NCI-H1105 (cell line): ENCODE data around the gene CYP26C1.

Experiments
- DNase-seq: peaks from one replicate; lab custom pipeline; 2025; lab: John Stamatoyannopoulos, UW

The CYP26C1 gene

DNA sequence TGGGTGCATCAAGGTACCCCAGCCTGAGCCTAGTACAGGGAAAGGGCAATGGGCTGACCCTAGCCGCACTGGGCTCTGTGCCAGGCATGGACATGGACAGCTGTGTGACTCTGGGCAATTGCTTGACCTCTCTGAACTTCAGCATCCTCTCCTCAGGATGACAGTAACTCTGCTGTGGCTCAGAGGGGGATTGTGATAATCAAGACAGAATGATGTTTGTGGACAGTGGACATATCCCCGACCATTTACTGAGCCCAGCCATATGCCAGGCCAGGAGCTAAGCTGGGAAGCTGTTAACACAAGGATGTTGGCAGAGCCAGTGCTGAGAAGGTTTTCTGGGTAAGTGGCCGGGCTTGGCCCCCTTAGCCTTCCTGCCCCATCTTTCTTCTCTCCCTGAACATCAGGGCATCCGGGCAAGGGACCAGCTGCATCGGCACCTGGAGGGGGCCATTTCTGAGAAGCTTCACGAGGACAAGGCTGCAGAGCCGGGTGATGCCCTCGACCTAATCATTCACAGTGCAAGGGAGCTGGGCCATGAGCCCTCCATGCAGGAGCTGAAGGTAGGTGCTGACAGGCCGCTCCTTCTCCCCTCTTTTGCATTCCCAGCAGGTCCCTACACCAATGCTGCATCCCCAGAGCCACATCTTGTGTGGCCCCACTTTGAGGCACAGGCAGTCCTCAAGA, 3.5 kb downstream of the CYP26C1 start:
- no peak for DNase-seq

DNA sequence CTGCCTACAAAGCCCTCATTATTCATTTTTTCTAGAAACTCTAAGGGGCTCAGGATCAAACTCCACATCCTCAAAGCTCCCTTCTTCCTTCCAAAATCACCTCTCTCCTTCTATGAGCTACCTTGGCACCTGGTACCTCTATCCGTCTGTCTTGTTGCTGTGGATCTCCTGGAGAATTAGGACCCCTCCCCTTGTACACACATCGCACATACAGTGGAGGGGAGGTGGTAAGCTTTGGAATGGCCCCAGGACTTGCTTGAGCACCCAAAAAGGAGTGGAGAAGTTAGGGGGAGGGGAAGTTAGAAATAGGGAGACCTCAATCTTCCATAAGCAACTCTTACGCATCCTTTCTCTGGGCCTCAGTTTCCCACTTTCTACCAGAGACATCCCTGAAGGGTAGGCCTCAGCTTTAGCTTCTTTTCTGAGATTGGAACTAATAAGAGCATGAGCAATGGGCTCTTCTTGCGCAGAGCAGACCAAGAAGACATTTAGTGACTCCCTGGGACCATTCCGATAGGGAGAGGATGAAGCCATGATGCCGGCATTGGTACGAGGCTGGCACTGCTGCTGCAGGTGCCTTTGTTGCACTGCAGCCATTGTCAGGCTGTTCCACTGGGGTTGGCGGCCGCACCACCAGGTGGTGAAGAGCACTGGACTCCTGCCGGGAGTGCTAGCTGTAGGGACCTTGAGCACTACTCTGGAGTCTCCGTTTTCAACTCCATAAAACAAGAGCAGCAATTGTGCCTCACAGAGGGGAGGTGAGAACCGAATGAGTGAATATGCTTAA, 4.5 kb downstream of the CYP26C1 start:
- DNase-seq, result no peak

DNA sequence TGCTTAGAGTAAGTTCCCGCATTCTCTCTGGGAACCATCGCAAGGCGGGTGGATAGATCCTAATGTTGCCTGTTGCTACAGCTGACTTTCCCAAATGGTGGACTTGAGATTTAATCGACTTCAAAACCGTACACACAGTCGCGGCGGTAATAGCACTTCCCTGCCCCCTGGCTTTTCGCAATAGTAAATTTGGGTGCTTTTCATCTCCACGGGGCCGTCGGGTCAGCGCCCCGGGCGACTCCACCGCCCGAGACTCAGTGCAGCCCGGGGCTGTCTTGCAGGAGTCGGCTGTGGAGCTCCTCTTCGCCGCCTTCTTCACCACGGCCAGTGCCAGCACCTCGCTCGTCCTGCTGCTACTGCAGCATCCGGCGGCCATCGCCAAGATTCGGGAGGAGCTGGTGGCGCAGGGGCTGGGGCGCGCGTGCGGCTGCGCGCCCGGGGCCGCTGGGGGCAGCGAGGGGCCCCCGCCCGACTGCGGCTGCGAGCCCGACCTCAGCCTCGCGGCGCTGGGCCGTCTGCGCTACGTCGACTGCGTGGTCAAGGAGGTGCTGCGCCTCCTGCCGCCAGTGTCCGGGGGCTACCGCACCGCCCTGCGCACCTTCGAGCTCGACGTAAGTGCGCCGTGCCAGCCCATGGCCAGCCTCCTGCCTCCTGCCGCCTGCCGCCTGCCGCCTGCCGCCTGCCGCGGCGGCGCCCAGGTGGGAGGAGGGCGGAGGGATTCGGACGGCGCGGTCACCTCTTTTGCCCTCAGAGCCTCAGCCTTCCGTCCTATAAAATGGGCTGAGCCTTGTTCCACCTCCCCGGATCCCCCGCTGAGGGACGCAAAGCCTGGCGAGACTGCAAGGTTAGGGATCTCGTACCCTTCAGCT, 5.3 kb downstream of the CYP26C1 start:
- no peak for DNase-seq

DNA sequence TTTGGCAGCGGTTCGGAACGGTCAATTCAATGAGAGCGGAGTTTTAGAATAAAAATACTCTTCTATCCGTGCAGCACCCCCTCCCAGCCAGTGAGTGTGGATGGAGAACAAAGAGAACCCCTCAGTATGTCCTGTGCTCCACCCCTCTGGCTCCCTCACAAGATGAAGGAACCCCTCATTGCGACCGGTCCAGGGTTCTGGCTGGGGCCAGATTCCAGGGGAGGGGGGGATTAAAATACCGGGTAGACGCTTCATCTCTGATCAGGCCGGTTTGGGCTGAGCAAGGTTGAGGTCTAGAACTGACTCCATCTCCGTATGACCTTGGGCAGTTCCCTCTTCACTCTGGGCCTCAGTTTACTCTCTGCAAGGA, 5.9 kb downstream of the CYP26C1 start:
- no peak for DNase-seq

DNA sequence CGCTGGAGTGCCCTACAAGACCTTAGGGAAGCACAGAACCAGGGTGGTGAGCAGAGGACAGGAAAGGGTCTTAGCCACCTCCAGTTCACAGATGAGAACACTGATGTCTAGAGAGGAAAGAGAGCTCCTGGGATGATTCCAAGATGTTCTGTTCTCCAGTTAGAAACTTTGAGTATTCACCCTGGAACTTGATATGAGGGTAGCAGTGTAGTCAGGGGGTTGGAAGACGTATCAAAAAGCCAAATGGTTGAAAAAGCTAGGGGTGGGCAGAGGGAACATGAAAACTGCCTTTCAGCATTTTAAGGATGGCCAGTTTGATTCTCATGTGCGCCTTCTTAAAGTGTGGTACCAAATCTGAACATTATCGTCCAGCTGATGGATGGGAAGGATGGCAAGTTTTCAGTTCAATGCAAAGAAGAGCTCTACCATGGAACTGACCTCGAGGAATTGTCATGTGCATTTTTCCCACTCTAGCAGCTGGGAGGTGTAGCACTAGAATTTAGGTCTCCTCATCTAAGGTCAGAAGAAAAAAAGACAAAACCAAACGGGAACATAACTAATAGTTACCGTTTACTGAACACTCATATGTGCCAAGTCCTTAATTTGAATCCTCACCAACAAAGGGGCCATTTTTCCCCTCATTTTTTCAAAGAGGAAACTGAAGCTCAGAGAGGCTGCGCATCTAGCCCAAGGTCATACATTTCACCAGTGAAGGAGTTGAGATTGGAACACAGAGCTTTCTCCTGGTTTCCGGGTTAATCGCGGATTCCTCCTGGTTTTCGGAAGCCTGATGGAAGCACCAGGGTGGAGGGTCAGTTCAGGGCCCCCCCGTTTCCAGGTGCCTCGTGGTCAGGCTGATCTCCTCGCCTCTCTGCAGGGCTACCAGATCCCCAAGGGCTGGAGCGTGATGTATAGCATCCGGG, 7.1 kb downstream of the CYP26C1 start:
- DNase-seq, result no peak

GRCh38 chr10:93068411-93069244, 8.0 kb downstream of the CYP26C1 start:
- no peak for DNase-seq

- no peak for DNase-seq
Observed at GRCh38 chr10:93069245-93069561, 8.6 kb downstream of the CYP26C1 start.

DNA sequence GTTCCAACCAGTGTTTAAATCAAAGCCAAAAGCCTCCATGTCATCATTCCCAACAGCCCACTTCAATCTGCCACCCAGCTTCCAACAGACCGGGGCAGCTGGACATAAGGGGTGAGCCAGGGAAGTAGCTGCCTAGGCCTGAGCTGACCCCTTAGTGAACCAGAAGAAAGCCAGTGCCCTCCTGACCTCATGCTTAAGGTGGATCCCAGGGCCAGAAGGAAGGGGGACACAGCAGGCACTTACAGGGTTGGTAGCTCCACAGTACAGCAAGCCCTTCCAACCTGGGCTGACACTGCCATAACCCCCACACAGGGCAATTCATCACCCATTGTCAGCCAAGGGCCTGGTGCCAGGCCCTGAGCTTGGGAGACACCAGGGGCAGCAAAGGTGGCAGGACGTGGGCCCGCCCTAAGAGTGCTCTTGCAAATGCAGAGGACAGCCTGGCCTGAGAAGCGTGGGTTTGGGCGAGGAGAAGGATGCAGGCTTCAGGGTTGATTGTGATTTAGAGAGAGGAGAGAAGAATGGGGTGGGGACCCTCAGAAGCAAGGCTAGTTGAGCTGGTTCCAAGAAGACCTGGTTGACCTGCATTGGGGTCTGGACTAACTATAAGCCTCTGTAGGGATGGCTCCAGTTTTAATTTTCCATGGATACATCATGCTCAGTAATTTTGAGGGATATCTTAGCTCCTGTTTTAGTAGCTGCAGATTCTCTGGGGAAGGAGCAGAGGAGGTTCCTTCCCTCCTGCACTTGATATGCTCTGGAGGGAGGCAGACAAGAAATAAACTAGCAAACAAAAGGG, 10.0 kb downstream of the CYP26C1 start:
- DNase-seq, result no peak

GRCh38 chr10:93071177-93071472, 10.5 kb downstream of the CYP26C1 start:
- DNase-seq, result no peak

DNA sequence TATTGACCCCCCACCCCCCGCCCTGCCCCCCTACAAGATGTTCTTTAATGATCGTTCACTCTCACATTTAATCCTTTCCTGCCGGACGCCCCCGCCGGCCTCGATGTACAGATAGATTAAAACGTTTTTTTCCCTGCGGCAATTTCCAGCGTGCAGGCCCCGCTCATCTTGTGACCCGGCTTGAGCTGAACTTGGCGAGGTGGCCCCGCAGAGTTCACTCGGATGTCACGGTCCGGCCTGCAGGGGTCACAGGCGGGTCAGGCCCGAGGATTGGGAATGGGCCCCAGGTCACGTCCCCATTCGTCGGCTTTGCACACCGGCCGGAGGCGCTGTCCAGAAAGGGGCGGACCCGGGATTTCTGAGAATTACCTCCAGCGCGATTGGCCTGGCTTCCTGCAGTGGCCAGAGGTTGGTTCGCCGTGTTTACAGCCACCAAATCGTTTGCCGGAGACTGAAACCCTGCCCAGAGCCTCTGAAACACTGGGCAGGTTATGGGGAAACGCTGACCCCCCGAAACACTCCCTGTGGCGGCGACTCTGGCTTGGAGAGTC, 11.2 kb downstream of the CYP26C1 start:
- no peak for DNase-seq

GRCh38 chr10:93072225-93072712, 11.7 kb downstream of the CYP26C1 start:
- DNase-seq, result no peak

DNA sequence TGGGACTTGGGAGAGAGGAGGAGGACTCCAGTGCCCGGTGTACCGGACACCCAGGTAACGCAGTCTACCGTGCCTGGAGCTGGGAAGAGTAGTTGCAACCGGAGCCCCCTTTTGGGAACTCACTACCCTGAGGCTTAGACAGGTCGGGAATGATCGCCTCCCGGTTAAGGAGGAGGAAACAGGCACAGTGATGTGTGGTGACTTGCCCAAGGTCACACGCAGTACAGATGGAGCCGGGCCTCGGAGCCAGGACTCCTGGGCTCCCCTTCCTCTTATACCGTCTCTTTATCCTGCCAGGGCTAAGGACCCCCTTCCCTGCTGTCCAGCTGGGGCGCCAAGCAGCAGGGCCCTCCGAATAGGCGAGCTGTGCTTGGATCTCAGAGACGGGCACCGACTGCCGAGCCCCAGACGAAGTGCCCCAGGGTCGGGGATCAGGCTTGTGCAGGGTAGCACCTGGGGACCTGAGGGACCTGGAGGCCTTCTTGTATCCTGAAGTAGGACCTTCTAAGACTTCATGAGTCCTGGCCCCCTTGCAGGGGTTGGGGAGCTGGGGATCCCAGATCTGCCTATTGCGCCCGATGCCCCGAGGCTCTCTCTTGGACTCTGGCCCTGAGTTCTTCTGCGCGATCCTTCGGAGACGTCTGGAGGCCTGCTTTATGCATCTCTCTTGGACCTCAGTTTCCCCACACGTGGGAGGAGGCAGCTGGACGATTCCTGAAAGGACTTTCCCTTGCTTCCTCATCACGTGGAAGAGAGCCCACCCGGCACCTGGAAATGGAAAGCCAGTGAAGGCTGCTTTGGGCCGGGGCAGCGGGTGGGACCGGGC, 12.3 kb downstream of the CYP26C1 start:
- no peak for DNase-seq

GRCh38 chr10:93073539-93074146, 13.0 kb downstream of the CYP26C1 start, which contains the start of gene CYP26A1:
Gene CYP26A1 (plus strand): TSS chr10:93073893. CDS start chr10:93073935, 42 bp downstream.
- no peak for DNase-seq

- no peak for DNase-seq
Observed at GRCh38 chr10:93074147-93074596, 13.6 kb downstream of the CYP26C1 start.

DNA sequence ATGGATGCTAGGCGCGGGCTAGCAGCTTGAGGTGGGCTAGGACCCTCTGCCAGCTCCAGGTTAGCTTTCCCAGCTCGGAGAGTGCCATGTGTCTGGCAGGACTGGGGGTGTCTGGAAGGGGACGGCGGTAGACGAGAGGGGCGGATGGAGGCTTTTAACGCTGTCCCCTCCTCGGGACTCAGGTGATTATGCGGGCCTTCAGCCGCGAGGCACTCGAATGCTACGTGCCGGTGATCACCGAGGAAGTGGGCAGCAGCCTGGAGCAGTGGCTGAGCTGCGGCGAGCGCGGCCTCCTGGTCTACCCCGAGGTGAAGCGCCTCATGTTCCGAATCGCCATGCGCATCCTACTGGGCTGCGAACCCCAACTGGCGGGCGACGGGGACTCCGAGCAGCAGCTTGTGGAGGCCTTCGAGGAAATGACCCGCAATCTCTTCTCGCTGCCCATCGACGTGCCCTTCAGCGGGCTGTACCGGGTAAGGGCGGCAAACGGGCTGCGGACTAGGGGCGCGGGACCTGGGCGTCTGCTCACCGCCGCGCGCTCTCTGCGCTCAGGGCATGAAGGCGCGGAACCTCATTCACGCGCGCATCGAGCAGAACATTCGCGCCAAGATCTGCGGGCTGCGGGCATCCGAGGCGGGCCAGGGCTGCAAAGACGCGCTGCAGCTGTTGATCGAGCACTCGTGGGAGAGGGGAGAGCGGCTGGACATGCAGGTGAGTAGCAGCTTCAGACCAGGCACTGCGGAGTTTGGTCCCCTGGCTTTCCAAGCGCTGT, 14.2 kb downstream of the CYP26C1 start:
- no peak for DNase-seq

GRCh38 chr10:93075369-93076221, 15.0 kb downstream of the CYP26C1 start:
- DNase-seq, result no peak
